ENCODE data around the gene CFAP97.

CFAP97 gene

DNA sequence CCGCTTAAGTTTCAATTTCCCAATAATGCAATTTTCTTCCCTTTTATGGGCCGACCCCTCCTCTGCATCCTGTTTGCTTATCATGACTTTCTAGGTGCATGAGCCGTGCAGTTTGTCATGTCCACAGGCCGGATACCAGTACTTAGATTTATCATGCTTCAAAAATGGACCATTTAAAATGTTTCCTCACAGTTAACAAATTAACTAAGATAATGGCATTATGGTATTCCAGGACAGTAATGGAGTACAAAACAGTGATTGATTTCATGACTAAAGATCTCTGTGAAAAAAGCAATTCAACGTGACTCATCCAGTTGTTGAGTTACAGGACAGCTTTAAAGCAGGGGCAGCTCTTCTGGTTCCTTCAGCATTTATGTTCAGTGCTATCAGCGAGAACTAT is 28.6 kb upstream of the CFAP97 start:
- TF ChIP-seq, protein P1, sequence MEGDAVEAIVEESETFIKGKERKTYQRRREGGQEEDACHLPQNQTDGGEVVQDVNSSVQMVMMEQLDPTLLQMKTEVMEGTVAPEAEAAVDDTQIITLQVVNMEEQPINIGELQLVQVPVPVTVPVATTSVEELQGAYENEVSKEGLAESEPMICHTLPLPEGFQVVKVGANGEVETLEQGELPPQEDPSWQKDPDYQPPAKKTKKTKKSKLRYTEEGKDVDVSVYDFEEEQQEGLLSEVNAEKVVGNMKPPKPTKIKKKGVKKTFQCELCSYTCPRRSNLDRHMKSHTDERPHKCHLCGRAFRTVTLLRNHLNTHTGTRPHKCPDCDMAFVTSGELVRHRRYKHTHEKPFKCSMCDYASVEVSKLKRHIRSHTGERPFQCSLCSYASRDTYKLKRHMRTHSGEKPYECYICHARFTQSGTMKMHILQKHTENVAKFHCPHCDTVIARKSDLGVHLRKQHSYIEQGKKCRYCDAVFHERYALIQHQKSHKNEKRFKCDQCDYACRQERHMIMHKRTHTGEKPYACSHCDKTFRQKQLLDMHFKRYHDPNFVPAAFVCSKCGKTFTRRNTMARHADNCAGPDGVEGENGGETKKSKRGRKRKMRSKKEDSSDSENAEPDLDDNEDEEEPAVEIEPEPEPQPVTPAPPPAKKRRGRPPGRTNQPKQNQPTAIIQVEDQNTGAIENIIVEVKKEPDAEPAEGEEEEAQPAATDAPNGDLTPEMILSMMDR (IDR thresholded peaks at IDR 0.05; ENCODE audit: borderline replicate concordance, insufficient read depth, low read depth, low read length) = no peak
- H3K4me3 ChIP-seq (ENCODE audit: low read depth, low read length) = no peak overlapping the region

DNA sequence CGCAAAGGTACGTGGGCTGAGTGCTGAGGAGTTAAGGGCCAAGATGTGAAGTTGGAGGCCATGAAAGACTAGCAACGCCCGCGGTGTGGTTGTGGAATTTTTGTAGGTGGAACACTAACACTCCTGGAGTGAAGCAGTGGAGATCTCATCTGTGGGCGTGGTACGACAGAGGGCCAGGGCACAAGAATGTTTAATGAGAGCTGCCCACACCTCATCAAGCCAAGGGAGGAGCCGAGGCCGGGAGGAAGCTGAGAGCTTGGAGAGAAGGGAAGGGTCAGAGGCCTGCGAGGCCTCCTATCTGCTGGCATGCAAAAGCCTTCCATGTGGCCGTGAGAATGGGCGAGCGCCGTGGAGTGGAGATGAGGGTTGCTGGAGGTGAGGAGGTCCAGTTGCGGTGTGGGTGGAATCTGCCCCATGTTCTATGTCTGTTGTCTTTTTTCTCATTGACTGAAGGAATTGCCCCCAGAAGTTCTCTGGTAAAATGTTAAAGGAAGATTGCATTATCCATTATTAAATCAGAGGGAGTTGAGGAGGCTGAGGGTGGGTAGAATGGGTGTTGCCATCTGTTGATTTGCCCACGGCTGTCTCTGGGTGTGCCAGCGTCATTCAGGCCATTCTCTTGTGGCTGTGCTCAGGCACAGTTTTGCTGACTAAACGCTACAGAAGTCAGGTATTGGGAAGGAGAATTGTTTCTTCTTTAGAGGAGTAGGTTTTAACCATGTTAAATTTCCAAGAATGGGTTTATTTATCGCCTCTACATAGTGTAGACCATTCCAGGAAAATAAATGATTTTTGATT is 25.4 kb upstream of the CFAP97 start:
- TF ChIP-seq, protein P1 (IDR thresholded peaks at IDR 0.05; ENCODE audit: borderline replicate concordance, insufficient read depth, low read depth, low read length) = no peak
- no peak overlapping the region for H3K4me3 ChIP-seq (ENCODE audit: low read depth, low read length)

DNA sequence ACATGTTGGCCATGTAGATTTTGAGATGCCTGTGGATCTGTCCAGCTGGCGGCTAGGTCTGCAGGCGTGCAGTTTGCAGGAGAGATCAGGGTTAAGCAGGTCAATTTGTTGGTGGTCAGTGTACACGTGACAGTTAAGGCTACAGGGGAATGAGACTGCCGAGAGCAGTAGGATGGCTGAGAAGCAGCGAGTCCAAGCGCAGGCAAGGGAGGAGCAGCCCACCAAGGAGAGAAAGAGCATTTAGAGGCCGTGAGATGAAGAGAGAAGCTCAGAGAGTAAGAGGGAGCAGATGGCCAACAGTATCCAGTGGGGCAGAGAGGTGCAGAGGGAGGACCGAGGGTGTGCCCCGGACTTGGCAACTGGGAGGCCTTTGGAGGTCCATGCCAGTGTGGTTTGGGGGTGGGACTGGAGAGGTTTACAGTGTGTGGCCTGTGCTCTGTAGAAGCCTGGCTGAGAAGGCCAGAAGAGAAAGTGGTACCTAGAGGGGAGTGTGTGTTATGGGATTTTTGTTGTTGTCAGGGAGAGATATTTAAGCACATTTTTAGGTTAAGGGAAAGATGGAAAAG is 24.0 kb upstream of the CFAP97 start:
- TF ChIP-seq, protein P1 (IDR thresholded peaks at IDR 0.05; ENCODE audit: borderline replicate concordance, insufficient read depth, low read depth, low read length) = no peak
- H3K4me3 ChIP-seq (ENCODE audit: low read depth, low read length) = no peak overlapping the region

DNA sequence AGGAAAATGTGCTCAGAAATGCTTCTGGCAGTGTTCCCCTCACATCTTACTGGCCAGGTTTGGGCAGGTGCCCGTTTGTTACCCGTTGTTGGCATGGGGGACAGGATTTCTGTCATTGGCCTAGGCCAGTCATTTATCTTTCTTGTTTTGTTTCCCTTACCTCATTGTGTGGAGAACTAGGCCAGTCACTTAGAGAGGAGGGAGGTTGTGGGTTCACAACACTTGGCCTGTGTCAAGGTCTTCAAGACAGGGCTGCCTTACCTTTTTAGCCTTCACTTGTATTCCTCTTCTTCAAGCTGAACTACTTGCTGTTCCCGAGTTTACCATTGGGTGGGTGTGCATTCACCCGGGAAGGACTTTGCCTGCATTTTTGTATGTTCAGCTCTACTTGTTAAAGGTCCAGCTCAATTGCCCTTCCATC is 23.3 kb upstream of the CFAP97 start:
- TF ChIP-seq, protein P1 (IDR thresholded peaks at IDR 0.05; ENCODE audit: borderline replicate concordance, insufficient read depth, low read depth, low read length) = no peak
- H3K4me3 ChIP-seq (ENCODE audit: low read depth, low read length) = no peak overlapping the region

DNA sequence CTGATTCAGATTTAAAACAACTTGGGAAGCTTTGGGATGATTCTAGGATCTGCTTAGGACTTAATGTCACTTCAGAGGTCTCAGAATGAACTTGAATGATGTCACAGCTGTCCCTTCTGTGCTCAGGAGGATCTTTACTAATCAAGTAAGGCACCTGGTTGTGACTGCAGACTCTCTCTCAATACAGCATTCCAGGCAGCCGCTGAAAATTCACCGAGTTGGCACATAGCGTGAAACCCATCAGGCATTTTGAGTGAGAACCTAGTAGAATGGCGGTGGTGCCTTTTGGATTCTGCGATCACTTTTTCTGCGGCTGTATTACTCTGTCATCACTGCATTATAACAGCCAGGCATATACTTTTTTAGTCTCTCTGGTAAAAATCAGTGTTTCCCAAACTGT is 22.1 kb upstream of the CFAP97 start:
- TF ChIP-seq, protein P1 (IDR thresholded peaks at IDR 0.05; ENCODE audit: borderline replicate concordance, insufficient read depth, low read depth, low read length) = no peak
- no peak overlapping the region for H3K4me3 ChIP-seq (ENCODE audit: low read depth, low read length)

DNA sequence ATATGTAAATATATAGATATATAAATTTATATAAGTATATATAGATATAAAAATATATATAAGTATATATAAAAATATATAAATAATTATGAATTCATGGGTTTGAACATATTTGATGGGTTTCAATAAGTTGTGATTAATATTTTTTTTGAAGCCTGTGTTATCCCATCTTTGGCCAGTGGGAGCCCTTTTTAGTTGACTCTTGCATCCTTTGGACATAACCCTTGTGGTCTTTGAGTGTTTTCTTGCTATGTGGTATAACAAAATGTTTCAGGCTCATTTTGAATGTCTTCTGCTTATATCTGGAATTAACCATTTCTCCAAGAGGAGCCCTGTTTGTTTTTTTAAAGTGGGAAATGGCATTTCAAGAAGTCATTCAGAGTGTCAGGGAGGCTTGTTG is 20.8 kb upstream of the CFAP97 start:
- H3K4me3 ChIP-seq (ENCODE audit: low read depth, low read length) = no peak overlapping the region
- TF ChIP-seq, protein P1 (IDR thresholded peaks at IDR 0.05; ENCODE audit: borderline replicate concordance, insufficient read depth, low read depth, low read length) = no peak

DNA sequence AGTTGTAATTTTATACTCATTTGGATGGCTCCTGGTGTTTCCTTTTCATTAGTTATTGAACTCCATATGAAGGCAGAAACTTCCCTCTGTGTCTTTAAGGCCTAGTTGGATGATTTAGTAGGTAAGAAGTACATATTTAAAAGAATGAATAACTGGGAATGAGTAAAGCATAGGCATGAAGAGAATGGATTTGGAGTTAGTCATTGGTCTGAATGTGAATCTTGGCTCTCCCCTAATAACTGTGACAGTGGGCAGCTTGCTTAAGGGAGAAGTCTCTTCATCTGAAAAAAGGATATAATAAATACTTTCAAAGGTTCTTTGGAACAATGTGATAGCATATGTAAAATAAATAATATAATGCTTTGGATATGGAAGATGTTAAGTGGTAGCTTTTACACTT is 18.8 kb upstream of the CFAP97 start:
- no peak overlapping the region for H3K4me3 ChIP-seq (ENCODE audit: low read depth, low read length)
- TF ChIP-seq, protein P1 (IDR thresholded peaks at IDR 0.05; ENCODE audit: borderline replicate concordance, insufficient read depth, low read depth, low read length) = no peak

Measured in GM12875 (cell line).